ENCODE results near the gene CDH23.

GRCh38 chr10:71694039-71694501, 297.4 kb downstream of the CDH23 start:
- TF ChIP-seq CTCF (IDR thresholded peaks at IDR 0.05) (no peak), POLR2A (IDR thresholded peaks at IDR 0.05) (no peak)

Measured in suprapubic skin (tissue), 3 donors.